ENCODE results near the gene ADPRM.

DNA sequence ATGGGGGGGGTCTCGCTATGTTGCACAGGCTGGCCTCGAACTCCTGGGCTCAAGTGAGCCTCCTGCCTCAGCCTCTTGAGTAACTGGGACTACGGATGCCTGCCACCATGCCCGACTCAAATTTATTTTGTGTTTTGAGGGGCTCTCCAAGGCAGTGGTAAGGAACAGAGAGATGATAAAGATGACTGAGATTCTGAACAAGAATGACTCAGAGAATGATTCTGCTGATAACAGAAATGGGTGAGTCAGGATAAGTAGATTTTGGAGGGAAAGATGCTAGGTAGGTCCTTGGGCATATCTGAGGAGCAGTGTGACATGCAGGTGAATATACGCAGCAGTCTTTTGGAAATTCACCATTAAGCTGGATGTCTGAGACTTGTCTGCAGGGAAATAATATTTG, 29.8 kb downstream of the ADPRM start:
- no peak for TF ChIP-seq POLR2AphosphoS5 (IDR thresholded peaks at IDR 0.05; ENCODE audit: low read depth, low read length)
- TF ChIP-seq, protein P1, sequence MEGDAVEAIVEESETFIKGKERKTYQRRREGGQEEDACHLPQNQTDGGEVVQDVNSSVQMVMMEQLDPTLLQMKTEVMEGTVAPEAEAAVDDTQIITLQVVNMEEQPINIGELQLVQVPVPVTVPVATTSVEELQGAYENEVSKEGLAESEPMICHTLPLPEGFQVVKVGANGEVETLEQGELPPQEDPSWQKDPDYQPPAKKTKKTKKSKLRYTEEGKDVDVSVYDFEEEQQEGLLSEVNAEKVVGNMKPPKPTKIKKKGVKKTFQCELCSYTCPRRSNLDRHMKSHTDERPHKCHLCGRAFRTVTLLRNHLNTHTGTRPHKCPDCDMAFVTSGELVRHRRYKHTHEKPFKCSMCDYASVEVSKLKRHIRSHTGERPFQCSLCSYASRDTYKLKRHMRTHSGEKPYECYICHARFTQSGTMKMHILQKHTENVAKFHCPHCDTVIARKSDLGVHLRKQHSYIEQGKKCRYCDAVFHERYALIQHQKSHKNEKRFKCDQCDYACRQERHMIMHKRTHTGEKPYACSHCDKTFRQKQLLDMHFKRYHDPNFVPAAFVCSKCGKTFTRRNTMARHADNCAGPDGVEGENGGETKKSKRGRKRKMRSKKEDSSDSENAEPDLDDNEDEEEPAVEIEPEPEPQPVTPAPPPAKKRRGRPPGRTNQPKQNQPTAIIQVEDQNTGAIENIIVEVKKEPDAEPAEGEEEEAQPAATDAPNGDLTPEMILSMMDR (IDR thresholded peaks at IDR 0.05), result no peak

Data from Panc1 (cell line).